ENCODE measurements around the gene AGAP1.

AGAP1 gene

GRCh38 chr2:235546436-235546835 lies 52.6 kb downstream of the AGAP1 start:
- DNase-seq (ENCODE audit: extremely low spot score), result no peak
- POLR2A ChIA-PET, result no interaction called here
- CTCF ChIA-PET, result no interaction called here
- TF ChIP-seq CTCF (IDR thresholded peaks at IDR 0.05; ENCODE audit: control extremely low read depth, extremely low read depth, low read depth, missing control alignments), result no peak

GRCh38 chr2:235549735-235550377 lies 56.0 kb downstream of the AGAP1 start:
- POLR2A ChIA-PET, result no interaction called here
- TF ChIP-seq CTCF (IDR thresholded peaks at IDR 0.05; ENCODE audit: control extremely low read depth, extremely low read depth, low read depth, missing control alignments), result no peak
- CTCF ChIA-PET, result interaction anchor here (0.9 to 1.7 kb wide), 2 partner anchors 18 to 44 kb away, joined by 3 to 4 read pairs; no protein-coding TSS in a partner anchor
- no peak for DNase-seq (ENCODE audit: extremely low spot score)

GRCh38 chr2:235550378-235550760 lies 56.5 kb downstream of the AGAP1 start:
- TF ChIP-seq CTCF (IDR thresholded peaks at IDR 0.05; ENCODE audit: control extremely low read depth, extremely low read depth, low read depth, missing control alignments), result no peak
- POLR2A ChIA-PET, result no interaction called here
- DNase-seq (ENCODE audit: extremely low spot score), result no peak
- CTCF ChIA-PET, result interaction anchor here (0.9 to 1.7 kb wide), 2 partner anchors 18 to 43 kb away, joined by 3 to 4 read pairs; no protein-coding TSS in a partner anchor

GRCh38 chr2:235550946-235551345 lies 57.1 kb downstream of the AGAP1 start:
- no peak for DNase-seq (ENCODE audit: extremely low spot score)
- ChIA-PET CTCF (interaction anchor here (1.6 to 1.7 kb wide), 2 partner anchors 12 to 42 kb away, joined by 3 to 4 read pairs; no protein-coding TSS in a partner anchor), POLR2A (no interaction called here)
- TF ChIP-seq CTCF (IDR thresholded peaks at IDR 0.05; ENCODE audit: control extremely low read depth, extremely low read depth, low read depth, missing control alignments), result no peak

GRCh38 chr2:235551965-235552364 lies 58.1 kb downstream of the AGAP1 start:
- CTCF ChIA-PET, result interaction anchor here (0.9 to 1.6 kb wide), 2 partner anchors 10 to 13 kb away, joined by 3 read pairs; no protein-coding TSS in a partner anchor
- POLR2A ChIA-PET, result no interaction called here
- DNase-seq (ENCODE audit: extremely low spot score), result no peak
- TF ChIP-seq CTCF (IDR thresholded peaks at IDR 0.05; ENCODE audit: control extremely low read depth, extremely low read depth, low read depth, missing control alignments), result no peak

GRCh38 chr2:235552671-235553070 lies 58.8 kb downstream of the AGAP1 start:
- ChIA-PET CTCF (interaction anchor here (0.9 kb wide), 1 partner anchor 9 kb away, joined by 3 read pairs; no protein-coding TSS in a partner anchor), POLR2A (no interaction called here)
- no peak for TF ChIP-seq CTCF (IDR thresholded peaks at IDR 0.05; ENCODE audit: control extremely low read depth, extremely low read depth, low read depth, missing control alignments)
- no peak for DNase-seq (ENCODE audit: extremely low spot score)

Data from GM10248 (cell line).